Measurements from ENCODE around the gene TNFRSF4. TPM values are rescaled to one million over a fixed set of nuclear protein-coding genes. Genes with fewer than 3 reads are reported as not detected.
"Not testable (repeated sequence)": the region's sequence is repeated elsewhere in the genome, so short reads cannot be mapped to it uniquely, and the experiment has no call there.

The TNFRSF4 gene
- total RNA-seq, 4 donors from 2014 or later: 0.39 to 3.7 (median 0.97) TPM

- no peak overlapping the region for H3K27ac ChIP-seq
- no peaks in the 10 kb centered on the region for H3K36me3 ChIP-seq
- 70 to 71% methylated on average over 7 of the region's 7 CpGs for WGBS, 2 donors
- peaks cover 0 to 8% (median 0%) of the 10 kb centered on the region in 4 donors for H3K4me1 ChIP-seq
- no peak for DNase-seq (ENCODE audit: low spot score in 2 of 2)
- peaks cover 0 to 96% of the 10 kb centered on the region in 2 donors for H3K27me3 ChIP-seq
- no peaks in the 10 kb centered on the region for H3K9me3 ChIP-seq
- TF ChIP-seq EP300 (IDR thresholded peaks at IDR 0.05): no peak
- no peak for TF ChIP-seq POLR2A (IDR thresholded peaks at IDR 0.05)
- TF ChIP-seq CTCF (IDR thresholded peaks at IDR 0.05): no peak
- H3K4me3 ChIP-seq: no peak overlapping the region
Measured at GRCh38 chr1:1176931-1177330, 37.0 kb downstream of the TNFRSF4 start.

- H3K27ac ChIP-seq; H3K36me3 ChIP-seq; H3K9me3 ChIP-seq; H3K4me1 ChIP-seq; DNase-seq (ENCODE audit: low spot score in 2 of 2); H3K4me3 ChIP-seq: not testable (repeated sequence)
- WGBS, 2 donors: 47 to 55% methylated on average over 19 to 22 of the region's 22 CpGs
- peaks cover 0 to 96% of the 10 kb centered on the region in 2 donors for H3K27me3 ChIP-seq
Measured at GRCh38 chr1:1176063-1176761, 37.7 kb downstream of the TNFRSF4 start.

- Histone ChIP-seq H3K27me3 (peaks cover 0 to 98% of the 10 kb centered on the region in 2 donors), H3K4me1 (peaks cover 0 to 8% (median 0%) of the 10 kb centered on the region in 4 donors), H3K27ac (no peak overlapping the region), H3K9me3 (no peaks in the 10 kb centered on the region), H3K36me3 (no peaks in the 10 kb centered on the region), H3K4me3 (no peak overlapping the region)
- 86 to 89% methylated on average over 23 to 29 of the region's 29 CpGs for WGBS, 2 donors
- DNase-seq (ENCODE audit: low spot score in 2 of 2): no peak
- TF ChIP-seq EP300 (IDR thresholded peaks at IDR 0.05) (no peak), POLR2A (IDR thresholded peaks at IDR 0.05) (no peak), CTCF (IDR thresholded peaks at IDR 0.05) (no peak)
Measured at GRCh38 chr1:1175221-1176062, 38.5 kb downstream of the TNFRSF4 start.

- Histone ChIP-seq H3K36me3 (no peaks in the 10 kb centered on the region), H3K9me3 (no peaks in the 10 kb centered on the region), H3K4me1 (peaks cover 0 to 8% (median 0%) of the 10 kb centered on the region in 4 donors), H3K27ac (no peak within 1 kb of the TSS), H3K4me3 (no peak within 1 kb of the TSS), H3K27me3 (peaks cover 0 to 98% of the 10 kb centered on the region in 2 donors)
- DNase-seq (ENCODE audit: low spot score in 2 of 2): no peak
- WGBS, 2 donors: 7 to 15% methylated on average over 14 to 34 of the region's 35 CpGs
- TF ChIP-seq CTCF (IDR thresholded peaks at IDR 0.05) (no peak), EP300 (IDR thresholded peaks at IDR 0.05) (no peak), POLR2A (IDR thresholded peaks at IDR 0.05) (no peak)
Measured at GRCh38 chr1:1173793-1174415, 40.0 kb downstream of the TNFRSF4 start, which contains the start of gene TTLL10. Gene TTLL10, plus strand, starts transcription at chr1:1173880. Its CDS starts 5,336 bp downstream, at chr1:1179216.

GRCh38 chr1:1173061-1173792 lies 40.7 kb downstream of the TNFRSF4 start:
- TF ChIP-seq EP300 (IDR thresholded peaks at IDR 0.05): no peak
- TF ChIP-seq POLR2A (IDR thresholded peaks at IDR 0.05): no peak
- no peak for TF ChIP-seq CTCF (IDR thresholded peaks at IDR 0.05)
- no peak for DNase-seq (ENCODE audit: low spot score in 2 of 2)
- Histone ChIP-seq H3K36me3 (no peaks in the 10 kb centered on the region), H3K27ac (no peak overlapping the region), H3K4me1 (peaks cover 0 to 8% (median 0%) of the 10 kb centered on the region in 4 donors), H3K27me3 (peaks cover 0 to 98% of the 10 kb centered on the region in 2 donors), H3K9me3 (no peaks in the 10 kb centered on the region), H3K4me3 (no peak overlapping the region)
- WGBS, 2 donors: 58 to 63% methylated on average over 14 to 28 of the region's 32 CpGs

Data from tibial nerve (tissue), 4 donors.